ENCODE results near the gene TRIM31.

GRCh38 chr6:30162265-30163089 is 49.6 kb upstream of the TRIM31 start:
- no peak for TF ChIP-seq CTCF (IDR thresholded peaks at IDR 0.05; ENCODE audit: low read length)
- no peak for TF ChIP-seq EZH2 (optimal IDR thresholded peaks at IDR 0.05; ENCODE audit: low read depth, low read length)
- no peak for TF ChIP-seq EZH2phosphoT487 (IDR thresholded peaks at IDR 0.05; ENCODE audit: low read length)
